GM08714 (cell line): ENCODE results near the gene NGEF.

Experiments used
- H3K4me3 ChIP-seq: fragments of 200-500 bp; sonication (Bioruptor generic); 2 replicates; pipeline ENCODE4 v1.5.1; 2014; ENCODE audit warnings: mild to moderate bottlenecking, low read length, inconsistent platforms
- ZNF274 ChIP-seq: IDR thresholded peaks from 2 replicates; pipeline ENCODE4 v1.6.1; 2012; ENCODE audit warnings: mild to moderate bottlenecking, low read depth, low read length

Gene NGEF

GRCh38 chr2:233036162-233036838 is 23.2 kb upstream of the NGEF start:
- H3K4me3 ChIP-seq, result no peak overlapping the region
- no peak for TF ChIP-seq ZNF274

DNA sequence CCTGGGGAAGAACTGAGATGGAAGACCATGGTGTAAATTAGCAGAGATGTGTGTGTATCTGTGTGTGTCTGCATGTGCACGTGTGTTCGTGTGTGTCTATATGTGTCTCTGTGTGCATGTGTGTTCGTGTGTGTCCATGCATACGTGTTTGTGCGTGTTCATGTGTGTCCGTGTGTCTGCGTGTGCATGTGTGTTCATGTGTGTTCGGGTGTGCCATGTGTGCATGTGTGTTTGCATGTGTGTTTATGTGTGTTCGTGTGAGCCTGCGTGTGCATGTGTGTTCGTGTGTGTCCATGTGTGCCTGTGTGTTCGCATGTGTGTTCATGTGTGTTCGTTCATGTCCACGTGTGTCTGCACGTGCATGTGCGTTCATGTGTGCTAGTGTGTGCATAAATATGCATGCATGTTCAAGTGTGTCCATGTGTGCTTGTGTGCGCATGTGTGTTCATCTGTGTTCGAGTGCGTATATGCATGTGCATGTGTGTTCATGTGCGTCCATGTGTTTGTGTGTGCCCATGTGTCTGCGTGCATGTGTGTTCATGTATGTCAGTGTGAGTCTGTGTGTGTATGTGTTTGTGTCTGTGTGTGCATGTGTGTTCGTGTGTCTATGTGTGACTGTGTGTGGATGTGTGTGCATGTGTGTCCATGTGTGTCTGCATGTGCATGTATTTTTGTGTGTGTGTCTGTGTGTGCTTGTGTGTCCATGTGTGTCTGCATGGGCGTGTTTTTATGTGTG is 22.5 kb upstream of the NGEF start:
- no peak for TF ChIP-seq ZNF274
- no peak overlapping the region for H3K4me3 ChIP-seq

DNA sequence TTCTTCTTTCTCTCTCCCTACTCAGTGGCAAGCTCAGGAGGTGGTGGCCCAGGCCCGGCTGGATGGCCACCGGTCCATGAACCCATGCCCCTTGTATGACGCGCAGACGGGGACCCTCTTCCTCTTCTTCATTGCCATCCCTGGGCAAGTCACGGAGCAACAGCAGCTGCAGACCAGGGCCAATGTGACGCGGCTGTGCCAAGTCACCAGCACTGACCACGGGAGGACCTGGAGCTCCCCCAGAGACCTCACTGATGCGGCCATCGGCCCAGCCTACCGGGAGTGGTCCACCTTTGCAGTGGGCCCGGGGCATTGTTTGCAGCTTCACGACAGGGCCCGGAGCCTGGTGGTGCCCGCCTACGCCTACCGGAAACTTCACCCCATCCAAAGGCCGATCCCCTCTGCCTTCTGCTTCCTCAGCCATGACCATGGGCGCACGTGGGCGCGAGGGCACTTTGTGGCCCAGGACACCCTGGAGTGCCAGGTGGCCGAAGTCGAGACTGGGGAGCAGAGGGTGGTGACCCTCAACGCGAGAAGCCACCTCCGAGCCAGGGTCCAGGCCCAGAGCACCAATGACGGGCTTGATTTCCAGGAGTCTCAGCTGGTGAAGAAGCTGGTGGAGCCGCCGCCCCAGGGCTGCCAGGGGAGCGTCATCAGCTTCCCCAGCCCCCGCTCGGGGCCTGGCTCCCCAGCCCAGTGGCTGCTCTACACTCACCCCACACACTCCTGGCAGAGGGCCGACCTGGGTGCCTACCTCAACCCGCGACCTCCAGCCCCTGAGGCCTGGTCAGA is 21.2 kb upstream of the NGEF start:
- no peak overlapping the region for H3K4me3 ChIP-seq
- TF ChIP-seq ZNF274, result no peak

- no peak for TF ChIP-seq ZNF274
- H3K4me3 ChIP-seq, result no peak overlapping the region
Measured at GRCh38 chr2:233033672-233034071, 20.6 kb upstream of the NGEF start.

DNA sequence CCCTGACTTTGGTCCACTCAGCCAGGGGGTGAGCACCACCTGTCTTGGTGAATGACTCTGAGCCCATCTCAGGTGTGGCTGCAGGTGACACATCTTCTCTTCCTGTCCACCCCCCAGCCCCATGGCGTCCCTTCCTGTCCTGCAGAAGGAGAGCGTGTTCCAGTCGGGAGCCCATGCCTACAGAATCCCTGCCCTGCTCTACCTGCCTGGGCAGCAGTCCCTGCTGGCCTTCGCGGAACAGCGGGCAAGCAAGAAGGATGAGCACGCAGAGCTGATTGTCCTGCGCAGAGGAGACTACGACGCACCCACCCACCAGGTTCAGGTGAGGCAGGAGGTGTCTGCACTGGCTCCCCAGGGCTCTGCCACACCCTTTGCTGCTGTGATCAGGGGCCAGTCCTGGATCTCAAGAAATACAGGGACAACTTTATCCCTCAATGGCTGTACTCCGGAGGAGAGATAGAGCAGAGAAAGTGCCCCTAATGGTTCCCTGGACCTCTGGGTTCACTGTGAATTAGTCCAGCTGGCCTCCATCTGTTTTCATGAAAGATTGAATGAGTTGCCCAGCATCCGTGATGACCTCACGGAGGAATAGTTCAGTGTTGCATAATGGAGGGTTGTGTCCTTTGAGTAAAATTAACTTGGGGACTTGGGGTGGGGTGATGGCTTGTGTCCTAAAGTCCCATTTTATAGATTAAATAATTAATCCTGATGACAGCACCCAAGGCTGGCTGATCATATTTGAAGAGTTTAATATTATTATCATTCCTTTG is 19.7 kb upstream of the NGEF start, which contains the start of gene NEU2:
NEU2 (plus strand) TSS at position 122 of the 770 bp plus-strand sequence; CDS start at position 122, 0 bp downstream.
- H3K4me3 ChIP-seq, result no peak within 1 kb of the TSS

DNA sequence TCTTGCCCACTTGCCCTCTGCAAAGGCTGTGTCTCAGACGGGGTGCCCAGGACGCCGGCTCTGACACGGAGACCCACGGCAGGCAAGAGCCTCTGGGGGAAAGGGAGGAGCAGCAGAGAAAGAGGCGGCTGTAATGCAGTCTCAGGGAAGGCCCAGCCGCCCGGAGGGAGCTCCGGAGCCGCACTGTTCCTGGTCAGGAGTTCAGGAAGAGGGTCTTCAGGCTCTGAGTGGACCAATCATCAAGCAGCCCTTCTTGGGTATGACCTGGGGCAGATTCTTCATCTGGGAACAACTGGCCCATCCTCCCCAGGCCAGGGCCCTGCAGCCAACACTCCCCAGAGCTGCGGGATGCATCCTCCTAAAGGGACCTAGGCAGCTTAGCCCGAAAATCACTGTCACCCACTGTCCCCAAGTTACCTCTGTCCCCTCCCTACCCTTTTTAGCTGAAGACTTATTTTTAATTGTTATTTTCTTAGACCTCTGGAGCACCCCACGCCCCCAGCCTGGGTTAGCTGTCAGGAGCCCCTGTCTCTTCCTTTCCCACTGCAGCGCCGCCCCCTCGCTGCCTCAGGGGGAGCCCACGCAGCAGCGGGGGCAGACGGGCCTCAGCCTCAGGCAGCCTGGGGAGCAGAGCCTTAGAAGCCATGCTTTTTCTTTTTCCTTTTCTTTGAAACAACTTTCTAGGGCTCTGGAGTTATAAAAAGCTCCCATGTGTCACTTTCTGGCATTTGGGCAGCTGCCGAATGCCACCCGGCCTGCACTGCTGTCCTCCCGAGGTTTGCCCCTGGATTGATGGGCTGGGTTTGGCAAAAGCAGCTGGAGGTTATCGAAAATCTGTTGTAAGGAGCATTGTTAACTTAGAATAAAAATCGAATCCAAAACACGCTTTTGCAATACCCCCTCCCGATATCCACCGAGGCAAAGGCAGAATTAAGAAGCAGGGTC is 18.8 kb upstream of the NGEF start:
- no peak for TF ChIP-seq ZNF274
- H3K4me3 ChIP-seq, result no peak overlapping the region

More for the DNA sequence above, 19.7 kb upstream of the NGEF start, which contains the start of gene NEU2:
- TF ChIP-seq ZNF274, result no peak

DNA sequence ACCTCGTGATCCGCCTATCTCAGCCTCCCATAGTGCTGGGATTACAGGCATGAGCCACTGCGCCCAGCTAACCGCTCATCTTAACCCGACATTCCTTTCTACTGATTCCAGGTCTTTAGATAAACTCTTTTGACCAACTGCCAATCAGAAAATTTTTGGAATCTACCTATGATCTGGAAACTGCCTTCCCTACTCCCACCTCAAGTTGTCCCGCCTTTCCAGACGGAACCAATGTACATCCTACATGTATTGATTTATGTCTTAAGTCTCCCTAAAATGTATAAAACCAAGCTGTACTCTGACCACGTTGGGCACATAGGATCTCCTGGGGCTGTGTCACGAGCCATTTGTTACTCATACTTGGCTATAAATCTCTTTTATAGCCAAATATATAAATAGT is 16.3 kb upstream of the NGEF start:
- no peak overlapping the region for H3K4me3 ChIP-seq
- no peak for TF ChIP-seq ZNF274

DNA sequence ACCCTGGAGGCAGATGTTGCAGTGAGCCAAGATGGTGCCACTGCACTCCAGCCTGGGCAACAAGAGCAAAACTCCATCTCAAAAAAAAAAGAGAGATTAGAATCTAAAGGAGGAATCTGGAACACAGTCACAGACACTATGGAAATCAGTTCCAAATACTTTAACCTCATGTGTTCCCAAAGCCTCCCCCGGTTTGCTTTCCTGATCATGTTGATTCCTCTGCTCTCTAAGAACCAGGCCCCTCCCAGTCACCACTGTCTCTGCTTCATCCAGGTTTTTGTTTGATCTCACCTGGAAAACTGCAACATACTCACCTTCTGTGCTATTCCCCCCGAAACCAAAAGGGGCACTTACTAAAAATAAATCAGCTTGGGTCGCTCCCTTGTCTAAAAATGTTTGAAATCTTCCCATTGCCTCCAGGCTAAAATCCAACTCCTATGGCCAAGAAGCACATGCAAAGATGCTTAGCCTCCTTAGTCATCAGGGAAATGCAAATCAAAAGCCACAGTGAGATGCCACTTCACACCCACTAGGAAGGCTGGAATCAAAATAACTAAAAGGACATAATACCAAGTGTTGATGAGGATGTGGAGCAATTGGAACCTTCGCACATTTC is 13.2 kb upstream of the NGEF start:
- no peak for TF ChIP-seq ZNF274
- no peak overlapping the region for H3K4me3 ChIP-seq

DNA sequence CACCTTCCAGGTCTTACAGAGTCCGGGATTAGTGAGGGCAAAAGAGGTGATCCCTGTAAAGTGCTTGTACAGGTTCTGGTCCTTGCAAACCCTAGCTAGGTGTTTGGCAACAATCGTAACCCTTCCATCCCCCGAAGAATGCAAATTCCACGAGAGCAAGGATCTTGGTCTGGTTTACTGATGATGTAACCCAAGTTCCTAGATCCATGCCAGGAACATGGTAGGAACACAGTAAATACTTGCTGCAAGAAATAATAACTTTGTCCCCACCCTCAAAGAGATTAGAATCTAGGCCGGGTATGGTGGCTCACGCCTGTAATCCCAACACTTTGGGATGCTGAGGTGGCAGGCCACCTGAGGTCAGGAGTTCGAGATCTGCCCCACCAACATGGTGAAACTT is 12.7 kb upstream of the NGEF start:
- no peak for TF ChIP-seq ZNF274
- H3K4me3 ChIP-seq, result no peak overlapping the region

GRCh38 chr2:233023761-233024410 is 10.8 kb upstream of the NGEF start:
- no peak for TF ChIP-seq ZNF274
- H3K4me3 ChIP-seq, result no peak overlapping the region

- TF ChIP-seq ZNF274, result no peak
- no peak overlapping the region for H3K4me3 ChIP-seq
Measured at GRCh38 chr2:233023007-233023760, 10.1 kb upstream of the NGEF start.
